COLO668 (cell line): ENCODE data around the gene ZNF423.

Experiments
- DNase-seq: peaks from one replicate; lab custom pipeline; 2025; ENCODE audit not compliant: unreplicated experiment; lab: John Stamatoyannopoulos, UW

The ZNF423 gene

DNA sequence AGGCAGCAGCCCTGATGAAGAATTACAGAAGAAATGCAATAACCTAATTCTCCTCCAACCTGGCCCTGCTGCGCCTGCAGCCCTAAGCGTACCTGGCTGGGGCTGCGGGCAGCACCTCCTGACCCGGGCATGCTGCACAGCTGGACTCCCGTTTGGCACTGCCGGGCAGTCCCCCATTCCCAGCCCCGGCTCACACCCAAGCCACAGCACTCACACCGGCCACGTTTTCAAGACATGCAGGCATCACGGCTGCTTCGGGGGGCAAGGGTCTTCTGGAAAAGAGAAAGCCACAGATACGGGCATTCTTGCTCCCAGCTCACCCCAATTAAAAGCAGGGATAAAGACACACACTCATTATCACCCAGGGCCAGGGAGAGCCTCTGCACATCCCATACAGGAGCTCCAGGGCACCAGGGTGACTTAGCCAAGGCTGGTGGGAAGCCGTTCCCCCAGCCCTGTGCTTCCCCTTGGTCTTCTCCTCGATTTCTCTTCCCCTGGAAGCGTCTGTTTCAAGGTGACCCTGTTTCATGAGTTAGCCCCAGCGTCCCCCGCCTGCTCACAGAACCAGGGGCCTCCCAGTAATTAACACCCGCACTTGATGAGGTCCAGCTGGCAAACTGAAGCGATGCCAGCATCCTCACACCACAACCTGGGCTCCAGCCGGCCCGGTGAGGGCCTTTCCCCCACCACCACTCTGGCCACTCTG, 265.6 kb downstream of the ZNF423 start:
- no peak for DNase-seq

DNA sequence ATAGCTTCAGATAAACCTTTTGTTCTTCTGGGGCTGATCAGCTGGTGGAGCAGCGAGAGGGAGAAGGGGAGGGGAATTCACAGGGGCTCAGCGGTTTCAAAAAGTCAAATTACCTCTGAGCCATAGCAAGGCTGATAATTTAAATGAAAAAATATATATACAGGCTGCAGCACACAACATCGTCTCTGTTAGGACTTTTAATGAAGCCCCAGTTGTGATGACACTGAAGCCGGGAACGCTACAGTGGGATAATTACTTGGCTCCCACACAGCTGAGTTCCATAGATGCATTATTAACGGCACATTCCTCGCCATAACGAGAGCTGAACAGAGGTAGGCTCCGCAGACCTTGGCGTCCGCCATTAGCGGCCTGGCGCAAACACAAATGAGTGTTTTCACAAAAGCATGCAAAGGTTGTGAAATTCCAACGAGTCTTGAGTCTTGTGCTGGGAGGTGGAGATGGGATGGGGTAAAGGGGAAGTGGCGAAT, 266.3 kb downstream of the ZNF423 start:
- no peak for DNase-seq

DNA sequence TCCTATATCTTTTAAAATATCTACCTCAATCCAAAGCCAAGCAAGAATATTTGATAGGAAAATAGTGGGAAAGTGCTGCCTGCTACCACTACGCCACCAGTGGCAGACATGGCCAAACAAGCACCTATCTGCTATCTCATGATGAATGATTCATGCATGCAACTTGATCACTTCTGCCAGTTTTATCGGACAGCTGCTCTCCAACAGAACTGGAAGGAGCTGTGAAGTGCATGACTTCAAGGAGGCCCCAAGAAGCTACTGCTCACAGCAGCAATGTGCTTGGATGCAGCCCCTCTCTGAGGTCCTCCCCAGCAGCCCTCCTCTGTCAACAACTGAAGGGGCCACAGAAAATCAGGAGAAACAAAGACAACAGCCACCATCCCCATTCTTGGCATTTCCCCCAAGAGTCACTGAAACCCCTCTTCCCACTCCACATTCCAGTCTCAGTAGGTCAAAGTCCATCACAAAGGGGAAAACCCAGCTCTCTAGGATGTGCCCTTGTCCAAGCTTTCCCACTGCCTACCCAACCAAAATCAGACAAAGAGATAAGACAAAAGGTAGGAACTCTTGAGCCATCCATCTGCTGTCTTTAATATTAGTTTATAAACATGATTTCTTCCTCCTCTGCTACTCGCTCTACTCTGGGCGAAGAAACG, 267.1 kb downstream of the ZNF423 start:
- DNase-seq, result no peak

DNA sequence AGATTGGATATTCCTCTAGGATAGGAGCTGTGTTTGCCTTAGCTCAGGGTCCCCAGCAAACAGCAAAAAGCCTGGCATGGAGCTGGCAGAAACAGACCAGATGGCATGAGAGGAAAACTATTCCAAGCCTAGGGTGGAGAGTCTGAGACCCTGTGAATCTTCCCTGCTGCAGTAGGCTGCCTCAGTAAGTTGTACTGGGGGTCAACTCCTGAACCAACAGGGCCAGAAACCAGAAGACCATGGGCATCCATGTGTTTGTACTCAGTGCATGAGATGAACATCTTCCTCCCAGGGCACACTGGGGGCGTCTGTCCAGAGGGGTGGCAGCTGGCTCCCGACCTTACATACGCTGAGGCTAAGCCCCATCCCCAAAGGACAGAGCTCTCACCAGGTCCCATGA, 267.9 kb downstream of the ZNF423 start:
- no peak for DNase-seq

DNA sequence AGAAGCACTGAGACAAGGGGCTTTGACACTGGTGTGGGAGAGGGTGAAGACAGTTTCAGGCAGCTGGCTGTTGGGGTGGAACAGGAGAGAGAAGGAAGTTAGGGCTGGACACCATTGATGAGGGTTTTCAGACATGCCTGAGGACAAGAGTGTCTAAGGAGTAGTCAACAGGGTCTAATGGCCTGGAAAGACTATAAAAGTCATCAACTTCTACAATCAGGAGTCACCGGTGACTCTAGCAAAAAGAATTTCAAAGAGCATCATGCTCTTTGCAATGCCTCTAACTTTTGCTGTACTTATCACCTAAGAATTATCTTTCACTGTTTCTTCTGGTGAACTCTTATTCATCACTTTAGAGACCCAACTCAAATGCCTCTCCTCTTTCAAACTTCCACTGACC, 268.4 kb downstream of the ZNF423 start:
- DNase-seq, result no peak

DNA sequence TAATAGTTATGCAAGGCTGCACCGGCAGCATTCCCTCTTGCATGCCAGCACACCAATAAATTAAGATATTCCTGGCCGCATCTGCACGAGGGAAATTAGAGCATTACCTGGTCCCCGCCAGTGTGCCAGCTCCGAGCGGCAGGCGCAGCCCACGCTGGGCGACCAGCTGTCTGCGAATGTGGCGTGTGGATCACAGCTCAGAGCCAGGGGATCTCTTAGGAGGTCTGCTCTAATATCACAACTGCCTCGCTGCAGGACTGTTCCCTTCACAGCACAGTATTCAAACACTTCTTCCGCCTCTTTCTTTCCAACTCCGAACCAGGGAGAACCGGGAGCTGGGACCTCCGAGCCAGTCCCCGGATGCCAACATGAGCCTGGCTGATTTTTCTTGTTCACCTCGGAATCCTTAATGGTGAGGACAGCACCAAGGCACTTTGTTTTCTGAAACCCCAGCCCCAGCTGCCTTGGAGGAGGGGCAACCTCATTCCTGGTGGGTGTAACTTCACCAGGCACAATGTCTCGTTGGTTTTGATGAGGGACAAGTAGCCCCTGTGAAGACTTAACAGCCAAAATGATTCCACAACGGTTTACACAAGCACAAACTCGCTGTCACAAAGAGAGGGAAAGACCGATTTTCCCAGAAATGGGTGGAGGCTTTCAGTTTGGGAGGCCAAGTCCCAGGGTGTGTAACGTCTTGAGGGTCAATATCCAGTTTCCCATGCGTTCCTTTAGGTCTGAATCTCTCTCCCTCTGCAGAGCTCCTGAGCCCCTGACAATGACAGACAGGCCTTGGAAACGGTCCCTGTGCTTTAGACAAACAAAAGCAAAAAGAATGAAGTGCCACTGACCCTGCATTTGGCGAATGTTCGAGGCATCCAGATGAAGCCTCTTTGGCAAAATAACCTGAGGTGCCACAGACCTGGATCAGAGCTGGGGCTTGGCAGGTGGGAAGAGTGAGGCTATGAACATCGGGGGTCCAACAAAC, 269.2 kb downstream of the ZNF423 start:
- no peak for DNase-seq

DNA sequence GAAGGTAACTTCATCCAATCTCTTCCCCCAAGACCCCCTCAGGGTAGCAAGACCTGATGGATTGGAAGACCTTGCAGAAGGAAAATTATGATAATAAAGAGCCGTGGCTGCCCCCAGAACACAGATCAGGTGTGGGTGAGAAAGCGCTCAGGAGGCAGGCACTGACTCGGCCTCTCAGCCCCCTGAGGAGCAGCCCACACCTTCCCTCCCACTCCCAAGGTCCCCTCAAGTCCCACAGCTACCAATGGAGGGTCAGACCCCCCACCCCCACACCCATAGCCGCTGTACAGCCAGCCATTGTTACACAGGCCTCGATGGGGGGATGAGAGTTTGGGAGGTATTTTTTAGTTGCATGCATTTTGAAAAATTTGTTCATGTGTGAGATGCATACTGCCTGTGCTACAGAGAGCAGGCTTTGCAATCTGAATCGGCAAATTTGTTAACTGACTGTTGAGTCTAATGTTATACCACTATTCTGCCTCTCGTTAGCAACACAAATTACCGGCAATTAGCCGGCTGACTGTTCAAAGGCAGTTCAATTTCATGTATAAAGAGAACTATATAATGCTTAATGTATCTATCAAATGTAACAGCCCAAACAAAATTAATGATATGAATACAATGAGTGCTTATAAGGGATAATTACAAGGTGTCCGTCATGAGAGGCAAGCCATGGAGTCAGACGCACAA, 270.6 kb downstream of the ZNF423 start:
- no peak for DNase-seq

DNA sequence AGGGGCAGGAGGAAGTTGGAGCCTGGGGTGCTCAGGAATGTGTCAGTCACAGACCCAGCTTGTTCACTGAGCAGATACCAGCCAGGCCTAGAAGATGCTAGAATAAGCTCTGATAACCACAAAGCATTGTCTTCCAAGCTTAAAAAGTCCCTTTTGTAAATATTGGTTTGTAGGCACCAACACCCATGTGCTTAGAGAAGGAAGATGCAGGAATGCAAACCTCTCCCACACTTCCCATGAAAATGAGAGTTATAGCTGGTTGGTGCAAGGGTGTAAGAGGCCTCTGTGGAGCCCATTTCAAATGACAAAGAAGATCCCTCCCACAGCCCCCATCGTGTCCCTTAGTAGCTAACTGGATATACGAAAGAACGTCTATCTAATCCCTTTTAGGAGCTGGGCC, 272.0 kb downstream of the ZNF423 start:
- no peak for DNase-seq

DNA sequence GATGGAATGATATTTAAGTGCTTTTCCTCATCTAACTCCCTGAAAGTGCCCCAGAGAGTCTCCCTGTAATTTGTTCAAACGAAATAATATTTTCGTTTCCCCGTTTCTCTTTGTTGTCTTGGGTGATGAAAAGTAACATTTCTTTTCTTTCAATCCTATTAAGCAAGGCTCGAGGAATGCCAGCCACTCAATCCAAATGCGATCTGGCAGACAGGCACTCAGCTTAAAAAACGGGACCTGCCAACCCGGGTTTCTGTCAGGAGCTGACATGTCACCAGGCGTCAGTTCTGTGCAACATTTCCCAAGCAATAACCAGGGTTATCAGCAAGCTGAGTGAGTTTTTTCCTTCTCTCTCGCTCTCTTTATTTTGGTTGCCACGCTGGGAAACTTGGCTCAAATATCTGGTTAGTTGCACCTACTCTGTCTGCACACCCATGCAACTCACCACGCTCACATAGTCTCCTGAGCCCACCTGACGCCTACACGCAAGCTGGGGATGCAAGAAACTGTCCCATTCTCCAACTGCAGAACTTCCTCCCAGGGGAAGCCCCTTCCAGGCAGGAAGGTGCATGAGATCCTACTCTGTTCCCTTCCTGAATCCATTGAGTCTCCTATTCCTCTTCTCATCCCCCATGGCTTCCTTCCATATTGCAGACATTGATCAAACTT, 274.1 kb downstream of the ZNF423 start:
- no peak for DNase-seq

DNA sequence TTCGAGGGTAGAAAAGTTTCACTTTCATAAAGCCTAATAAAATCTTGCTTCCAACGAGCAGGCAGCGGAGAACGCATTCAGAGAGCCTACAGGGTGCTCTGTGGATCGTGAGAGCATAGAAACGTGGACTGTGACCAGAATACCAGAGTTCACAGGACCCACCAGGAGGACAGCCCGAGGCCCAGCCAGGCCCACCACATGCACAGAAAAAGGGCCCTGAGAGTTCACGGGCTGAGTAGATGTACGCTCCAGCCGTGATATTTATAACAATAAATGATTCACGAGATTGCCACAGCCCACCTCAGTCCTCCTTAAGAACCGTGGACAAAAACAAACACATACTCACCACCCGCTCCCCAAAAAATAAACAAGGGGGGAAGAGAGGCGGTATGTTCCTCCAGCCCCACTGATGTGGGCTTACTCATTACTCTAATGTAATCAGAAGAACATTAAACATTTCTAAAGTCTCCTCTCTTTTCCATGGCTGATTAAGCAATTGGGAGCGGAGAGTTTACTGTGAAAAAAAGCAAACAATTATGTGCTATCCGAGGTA, 275.1 kb downstream of the ZNF423 start:
- DNase-seq, result no peak

DNA sequence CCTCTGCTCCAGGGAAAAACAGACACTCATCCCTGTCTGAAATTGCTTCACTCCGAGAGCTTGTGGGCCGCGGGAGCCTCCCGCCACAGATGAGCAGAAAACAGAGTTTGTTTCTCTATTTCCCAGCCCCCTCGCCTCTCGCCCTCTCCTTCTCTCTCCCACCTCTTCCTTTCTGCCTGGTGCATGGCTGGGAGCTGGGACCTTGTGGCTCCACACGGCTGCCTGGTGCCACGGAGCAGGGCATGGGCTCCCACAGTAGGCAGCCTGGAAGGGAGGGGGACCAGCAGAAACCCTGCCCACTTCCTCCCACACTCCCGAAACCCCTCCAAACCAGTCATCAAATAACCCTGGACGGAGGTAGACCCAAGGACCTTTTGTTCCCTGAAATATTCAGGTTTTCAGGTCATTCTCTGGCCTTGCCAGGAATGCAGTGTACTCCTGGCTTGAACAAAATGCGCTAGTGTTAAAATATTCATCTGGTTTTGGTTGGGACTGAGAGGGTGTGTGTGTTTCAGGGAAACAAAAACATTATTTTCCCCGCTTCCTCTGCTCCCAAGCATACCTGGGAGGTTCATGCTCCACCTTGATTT, 277.4 kb downstream of the ZNF423 start:
- DNase-seq, result no peak

DNA sequence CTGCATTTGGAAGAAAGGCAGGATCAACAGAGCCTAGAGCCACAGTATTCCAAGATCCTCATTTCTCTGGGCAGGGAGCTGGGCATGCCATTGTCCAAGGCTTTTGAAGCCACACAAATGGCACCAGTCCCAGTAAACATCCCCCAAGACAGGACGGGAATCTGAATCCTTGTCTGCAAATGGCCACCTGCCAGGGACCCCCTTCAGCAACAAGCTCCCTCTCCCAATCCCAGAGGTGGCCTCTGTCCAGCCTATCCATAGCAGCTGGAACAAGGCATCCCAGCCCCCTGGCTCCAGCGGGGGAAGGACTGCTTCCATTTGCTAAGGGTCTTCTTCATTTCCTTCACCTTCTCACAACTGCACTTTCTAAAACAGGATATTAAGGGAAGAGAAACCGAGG, 277.9 kb downstream of the ZNF423 start:
- DNase-seq, result no peak

DNA sequence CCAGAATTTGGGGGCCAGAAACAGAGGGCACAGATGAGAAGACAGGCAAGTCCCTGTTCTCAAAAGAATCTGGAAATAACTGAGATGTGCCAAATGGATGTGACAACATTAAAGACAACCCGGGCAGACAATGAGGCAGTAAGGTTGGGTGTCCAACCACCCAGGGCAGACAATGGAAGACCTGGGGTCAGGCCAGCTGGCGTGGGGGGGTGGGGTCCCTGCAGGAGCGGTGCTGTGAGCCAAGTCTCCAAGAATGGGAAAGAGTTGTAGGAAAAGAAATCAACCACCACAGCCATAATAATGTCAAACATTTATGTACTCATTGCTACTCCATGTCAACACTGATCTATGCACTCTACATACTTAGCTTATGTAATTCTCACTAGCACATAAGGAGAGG, 279.0 kb downstream of the ZNF423 start:
- no peak for DNase-seq

DNA sequence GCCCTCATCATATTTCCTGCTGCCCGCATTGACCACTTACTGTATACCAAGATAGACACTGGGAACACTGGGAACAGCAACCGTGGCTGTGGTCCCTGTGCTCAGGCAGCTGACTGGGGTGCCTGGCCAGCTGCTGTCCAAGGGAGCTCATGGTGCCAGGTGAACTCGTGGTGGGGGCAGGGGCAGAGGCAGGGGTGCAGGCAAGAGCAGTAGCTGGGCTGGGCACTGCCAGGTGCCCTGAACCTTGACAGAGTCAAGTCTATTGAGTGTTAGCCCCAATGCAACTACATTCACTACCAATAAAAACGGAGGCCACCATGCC, 279.8 kb downstream of the ZNF423 start:
- DNase-seq, result no peak

DNA sequence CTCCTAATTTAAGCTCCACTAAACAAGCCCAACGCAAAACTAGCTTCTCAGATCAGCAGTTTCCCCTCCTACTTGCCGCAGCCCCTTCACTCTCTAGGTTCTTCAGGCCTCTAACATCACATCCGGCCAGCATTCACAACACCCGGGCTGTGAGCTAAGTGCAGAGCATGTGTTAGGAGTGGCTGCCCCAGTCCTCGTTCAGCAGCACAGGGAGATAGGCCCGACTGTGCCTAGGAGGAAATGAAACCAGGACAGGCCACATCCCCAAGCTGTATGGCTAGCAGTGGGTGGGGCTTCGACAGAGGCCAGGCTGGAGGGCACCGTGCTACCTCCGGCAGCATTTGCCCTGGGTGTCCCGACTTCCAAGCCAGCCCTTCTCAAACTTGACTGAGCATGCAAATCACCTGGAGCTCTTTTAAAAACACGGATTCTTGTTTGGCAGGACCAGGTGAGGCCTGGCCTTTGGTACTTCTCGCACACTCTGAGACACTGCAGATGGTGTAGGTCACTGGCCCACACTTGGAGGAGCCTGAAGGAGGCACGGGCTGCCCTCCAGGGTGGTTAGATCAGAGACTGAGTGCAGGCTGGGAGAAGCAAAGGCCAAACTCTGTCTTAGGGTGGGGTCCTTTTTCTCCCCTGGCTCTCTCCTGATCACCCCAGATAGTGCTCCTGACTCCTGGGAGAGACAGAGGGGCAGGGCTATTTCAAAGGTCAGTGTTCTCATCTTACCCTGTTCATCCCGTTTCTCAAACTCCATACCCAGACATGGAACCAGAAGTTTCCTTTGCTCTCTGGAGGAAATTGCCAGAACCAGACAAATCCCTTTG, 280.4 kb downstream of the ZNF423 start:
- no peak for DNase-seq

DNA sequence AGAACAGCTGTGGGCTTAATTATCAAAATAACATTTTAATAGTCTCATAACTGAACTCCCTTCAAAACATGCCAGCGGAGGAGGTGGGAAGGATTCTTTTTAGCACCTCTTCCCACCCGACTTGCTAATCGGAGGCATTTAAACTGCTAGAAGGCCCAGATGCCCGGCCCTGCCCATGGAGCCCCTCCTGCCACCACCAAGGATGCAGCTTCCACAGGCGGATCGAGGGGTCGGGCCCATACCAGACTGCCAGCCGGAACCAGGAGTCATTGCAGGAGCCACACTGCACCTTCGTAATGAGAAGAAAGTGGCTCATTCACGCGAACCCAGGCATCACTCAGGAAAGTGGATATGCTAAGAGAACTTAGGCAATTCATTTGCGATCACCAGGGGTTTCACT, 281.1 kb downstream of the ZNF423 start:
- no peak for DNase-seq

DNA sequence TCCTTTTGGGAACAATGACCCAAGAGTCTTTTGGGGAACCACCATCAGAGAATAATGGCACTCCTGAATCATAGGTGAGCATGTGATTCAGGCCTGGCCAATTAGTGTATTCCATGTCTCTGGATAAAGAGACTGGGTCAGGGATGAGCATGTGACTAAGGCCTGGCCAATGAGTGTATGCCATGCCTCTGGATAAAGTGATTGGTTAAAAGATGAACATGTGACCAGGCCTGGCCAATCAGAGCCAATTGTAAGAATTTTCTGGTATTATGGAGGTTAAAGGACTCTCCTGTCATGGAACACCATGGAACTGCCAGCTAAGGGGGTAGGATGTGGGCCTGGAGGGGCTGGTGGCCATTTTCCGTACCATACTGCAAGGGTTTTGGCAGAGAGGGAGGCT, 288.0 kb downstream of the ZNF423 start:
- DNase-seq, result no peak

DNA sequence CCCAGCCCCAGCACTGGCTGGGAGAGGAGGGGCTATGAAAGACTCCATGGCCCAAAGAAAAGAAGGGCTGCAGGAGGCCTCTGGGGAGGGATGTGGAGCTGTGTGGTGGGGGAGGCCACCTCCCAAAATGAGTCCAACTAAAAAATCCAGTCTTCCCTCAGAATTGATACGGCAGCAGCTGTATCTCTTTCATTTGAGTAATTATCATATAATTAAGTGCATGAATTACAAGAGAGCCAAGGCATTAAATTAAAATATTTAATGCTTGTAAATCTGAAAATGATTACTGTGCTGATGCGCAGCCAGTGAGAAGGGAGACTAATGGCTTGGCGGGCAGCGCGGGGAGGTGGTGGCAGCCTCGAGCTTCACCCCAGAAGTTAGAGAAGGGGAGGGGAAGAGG, 289.5 kb downstream of the ZNF423 start:
- no peak for DNase-seq
